ENCODE results near the gene AP3B1.

DNA sequence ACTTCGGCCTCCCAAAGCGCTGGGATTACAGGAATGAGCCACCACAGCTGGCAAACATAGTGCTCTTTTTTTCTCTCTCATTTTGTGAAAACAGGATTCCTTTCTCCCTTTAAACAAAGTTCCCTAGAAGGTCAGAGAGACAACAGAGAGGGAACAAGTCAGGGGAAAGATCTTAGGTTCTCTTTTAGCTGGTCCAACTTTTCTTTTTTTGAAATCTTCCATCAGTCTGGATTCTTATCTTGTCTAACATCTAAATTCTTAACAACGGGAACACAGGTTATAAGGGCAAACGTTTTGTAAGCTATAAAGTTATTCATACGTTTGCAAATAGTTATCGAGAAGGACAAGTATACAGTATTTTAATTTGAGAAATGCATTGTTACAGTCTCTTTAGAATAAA, 294.3 kb downstream of the AP3B1 start:
- TF ChIP-seq, protein P1, sequence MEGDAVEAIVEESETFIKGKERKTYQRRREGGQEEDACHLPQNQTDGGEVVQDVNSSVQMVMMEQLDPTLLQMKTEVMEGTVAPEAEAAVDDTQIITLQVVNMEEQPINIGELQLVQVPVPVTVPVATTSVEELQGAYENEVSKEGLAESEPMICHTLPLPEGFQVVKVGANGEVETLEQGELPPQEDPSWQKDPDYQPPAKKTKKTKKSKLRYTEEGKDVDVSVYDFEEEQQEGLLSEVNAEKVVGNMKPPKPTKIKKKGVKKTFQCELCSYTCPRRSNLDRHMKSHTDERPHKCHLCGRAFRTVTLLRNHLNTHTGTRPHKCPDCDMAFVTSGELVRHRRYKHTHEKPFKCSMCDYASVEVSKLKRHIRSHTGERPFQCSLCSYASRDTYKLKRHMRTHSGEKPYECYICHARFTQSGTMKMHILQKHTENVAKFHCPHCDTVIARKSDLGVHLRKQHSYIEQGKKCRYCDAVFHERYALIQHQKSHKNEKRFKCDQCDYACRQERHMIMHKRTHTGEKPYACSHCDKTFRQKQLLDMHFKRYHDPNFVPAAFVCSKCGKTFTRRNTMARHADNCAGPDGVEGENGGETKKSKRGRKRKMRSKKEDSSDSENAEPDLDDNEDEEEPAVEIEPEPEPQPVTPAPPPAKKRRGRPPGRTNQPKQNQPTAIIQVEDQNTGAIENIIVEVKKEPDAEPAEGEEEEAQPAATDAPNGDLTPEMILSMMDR (IDR thresholded peaks at IDR 0.05; ENCODE audit: low read length): no peak
- TF ChIP-seq EZH2 (IDR thresholded peaks at IDR 0.05; ENCODE audit: borderline replicate concordance, low read length): no peak

Measured in OCI-LY1 (cell line).